MG63 (cell line): ENCODE measurements around the gene JCAD. TPM values are rescaled to one million over a fixed set of nuclear protein-coding genes. Genes with fewer than 3 reads are reported as not detected.
"Not testable (repeated sequence)": the region's sequence is repeated elsewhere in the genome, so short reads cannot be mapped to it uniquely, and the experiment has no call there.

Source experiments
- DNase-seq: peaks from one replicate; pipeline ENCODE4 v3.0.0-alpha.2; 2020
- H3K27me3 ChIP-seq: fragments of 250-450 bp; sonication (Bioruptor Pico); 2 replicates; pipeline ENCODE4 v1.5.1; 2020; ENCODE audit warnings: mild to moderate bottlenecking, moderate library complexity
- H3K36me3 ChIP-seq: fragments of 250-450 bp; sonication (Bioruptor Pico); 2 replicates; pipeline ENCODE4 v1.5.1; 2020; ENCODE audit warnings: mild to moderate bottlenecking, moderate library complexity
- H3K4me3 ChIP-seq: fragments of 250-450 bp; sonication (Bioruptor Pico); 2 replicates; pipeline ENCODE4 v1.5.1; 2020; ENCODE audit warnings: mild to moderate bottlenecking, moderate library complexity
- H3K9me3 ChIP-seq: fragments of 250-450 bp; sonication (Bioruptor Pico); 2 replicates; pipeline ENCODE4 v1.5.1; 2020; ENCODE audit warnings: mild to moderate bottlenecking, moderate library complexity
- total RNA-seq: library from RNA; depleted of rRNA; stranded (reverse); fragments of >200 nt; shearing (Covaris generic); gene quantifications from 2 replicates; pipeline ENCODE4 v1.2.3, GENCODE V29; 2014; ENCODE audit warnings: low replicate concordance

Gene JCAD
- total RNA-seq, 1 experiment from 2014 or later, result 5.8 TPM

DNA sequence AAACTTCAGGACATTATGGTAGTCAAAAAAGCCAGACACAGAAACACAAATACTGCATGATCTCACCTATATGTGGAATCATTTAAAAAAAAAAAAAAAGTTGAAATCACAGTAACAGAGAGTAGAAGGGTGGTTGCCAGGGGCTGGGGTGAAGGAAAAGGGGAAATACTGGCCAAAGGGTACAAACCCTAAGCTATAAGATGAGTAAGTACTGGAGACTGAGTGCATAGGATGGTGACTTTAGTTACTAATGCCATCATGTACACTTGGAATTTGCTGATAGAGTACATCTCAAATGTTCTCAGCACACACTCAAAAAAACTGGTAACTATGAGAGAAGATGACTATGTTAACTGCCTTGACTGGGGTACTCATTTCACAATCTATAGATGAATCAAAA, 39.9 kb downstream of the JCAD start:
- Histone ChIP-seq H3K9me3 (no peaks in the 10 kb centered on the region), H3K27me3 (no peaks in the 10 kb centered on the region), H3K36me3 (peaks cover 16% of the 10 kb centered on the region), H3K4me3 (no peak overlapping the region)
- no peak for DNase-seq

GRCh38 chr10:30018496-30018895, 40.9 kb downstream of the JCAD start:
- no peak overlapping the region for H3K4me3 ChIP-seq
- H3K9me3 ChIP-seq, result no peaks in the 10 kb centered on the region
- DNase-seq, result no peak
- peaks cover 14% of the 10 kb centered on the region for H3K36me3 ChIP-seq
- H3K27me3 ChIP-seq, result no peaks in the 10 kb centered on the region

DNA sequence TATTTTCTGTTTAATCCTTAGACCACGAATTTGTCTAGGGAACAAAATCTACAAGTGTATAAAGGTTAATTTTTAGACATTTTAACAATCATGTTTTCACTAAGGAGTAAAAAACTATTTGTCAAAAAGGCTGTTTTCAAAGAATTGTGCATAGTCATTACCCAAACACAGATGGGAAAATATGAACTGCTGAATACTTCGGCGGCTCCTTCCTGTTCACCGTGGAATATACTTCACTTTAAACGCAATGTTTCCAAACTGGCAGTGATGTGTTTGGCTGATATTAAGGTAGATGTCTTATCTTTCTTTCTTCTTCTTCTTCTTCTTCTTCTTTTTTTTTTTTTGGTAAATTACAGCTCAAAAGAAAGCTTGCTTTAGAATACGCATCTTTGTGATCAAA, 41.4 kb downstream of the JCAD start:
- no peak for DNase-seq
- Histone ChIP-seq H3K4me3 (no peak overlapping the region), H3K9me3 (no peaks in the 10 kb centered on the region), H3K36me3 (peaks cover 14% of the 10 kb centered on the region), H3K27me3 (no peaks in the 10 kb centered on the region)

DNA sequence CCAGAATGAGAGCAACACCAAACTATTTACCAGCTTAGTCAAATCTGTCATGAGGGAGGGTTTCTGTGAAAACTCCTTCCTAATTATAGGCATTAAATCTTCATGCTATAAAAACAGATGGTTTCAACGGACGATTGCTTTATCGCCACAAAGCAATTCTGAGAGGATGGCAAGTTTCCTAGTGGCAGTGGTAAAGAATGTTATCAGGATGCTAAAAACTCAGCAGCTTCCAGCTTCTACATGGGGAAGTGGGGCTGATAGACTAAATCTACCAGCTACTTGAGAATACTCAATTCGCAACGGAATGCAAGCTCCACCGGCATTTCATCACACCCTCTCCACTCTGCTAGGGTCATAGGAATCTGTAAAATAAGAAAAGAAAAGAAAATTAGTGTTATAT, 41.8 kb downstream of the JCAD start:
- Histone ChIP-seq H3K27me3 (no peaks in the 10 kb centered on the region), H3K36me3 (peaks cover 14% of the 10 kb centered on the region), H3K4me3 (no peak overlapping the region), H3K9me3 (no peaks in the 10 kb centered on the region)
- DNase-seq, result no peak

- H3K4me3 ChIP-seq, result no peak overlapping the region
- no peaks in the 10 kb centered on the region for H3K27me3 ChIP-seq
- H3K9me3 ChIP-seq, result no peaks in the 10 kb centered on the region
- no peak for DNase-seq
- peaks cover 14% of the 10 kb centered on the region for H3K36me3 ChIP-seq
These were observed 44.9 kb downstream of the JCAD start for GRCh38 chr10:30014511-30014910.

- no peak for DNase-seq
- no peaks in the 10 kb centered on the region for H3K27me3 ChIP-seq
- peaks cover 14% of the 10 kb centered on the region for H3K36me3 ChIP-seq
- no peaks in the 10 kb centered on the region for H3K9me3 ChIP-seq
- H3K4me3 ChIP-seq, result no peak overlapping the region
These were observed 45.6 kb downstream of the JCAD start for GRCh38 chr10:30013757-30014156.

GRCh38 chr10:30011956-30012647, 47.3 kb downstream of the JCAD start:
- no peak overlapping the region for H3K4me3 ChIP-seq
- no peak for DNase-seq
- H3K27me3 ChIP-seq, result no peaks in the 10 kb centered on the region
- H3K36me3 ChIP-seq, result peaks cover 9% of the 10 kb centered on the region
- H3K9me3 ChIP-seq, result no peaks in the 10 kb centered on the region

DNA sequence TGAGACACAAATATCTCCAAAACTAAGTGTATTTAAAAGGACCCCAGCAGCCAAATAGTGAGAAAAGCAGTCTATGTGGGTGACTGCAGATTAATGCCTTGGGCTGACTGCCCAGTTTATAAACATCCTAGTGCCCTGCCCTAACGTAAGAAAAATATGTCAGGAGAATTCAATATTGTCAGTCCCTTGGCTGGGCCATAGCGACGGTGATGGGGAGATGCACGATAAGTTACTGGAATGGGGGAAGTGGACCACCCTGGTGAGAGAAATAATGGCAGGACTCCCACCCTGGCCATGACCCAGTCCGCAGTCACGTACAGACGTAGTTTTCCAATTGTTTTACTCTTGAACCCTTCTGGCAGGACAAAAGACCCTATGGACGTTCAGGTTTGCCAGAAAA, 48.0 kb downstream of the JCAD start:
- H3K9me3 ChIP-seq, result no peaks in the 10 kb centered on the region
- H3K27me3 ChIP-seq, result no peaks in the 10 kb centered on the region
- H3K36me3 ChIP-seq, result peaks cover 3% of the 10 kb centered on the region
- no peak overlapping the region for H3K4me3 ChIP-seq
- no peak for DNase-seq

DNA sequence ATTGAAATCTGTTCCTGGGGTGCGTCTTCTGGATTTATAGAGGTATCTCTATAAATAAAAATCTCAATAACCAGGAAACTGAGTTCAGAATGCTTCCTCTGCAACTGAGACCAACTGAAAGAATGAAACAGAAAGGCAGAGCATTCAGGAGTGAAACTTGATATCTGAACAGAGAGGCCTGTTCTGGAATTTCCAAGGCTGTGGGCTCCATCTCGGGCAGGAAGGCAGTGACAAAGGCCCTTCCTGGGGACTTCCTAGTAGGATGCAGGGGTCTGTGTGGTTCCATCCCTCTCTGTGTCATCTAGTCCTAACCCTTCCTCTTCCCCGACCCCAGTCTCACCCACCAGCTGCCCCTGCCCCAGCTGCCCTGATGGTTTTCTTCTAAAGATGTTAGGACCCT, 52.0 kb downstream of the JCAD start:
- no peak for DNase-seq
- Histone ChIP-seq H3K4me3 (no peak overlapping the region), H3K27me3 (no peaks in the 10 kb centered on the region), H3K9me3 (no peaks in the 10 kb centered on the region), H3K36me3 (no peaks in the 10 kb centered on the region)

DNA sequence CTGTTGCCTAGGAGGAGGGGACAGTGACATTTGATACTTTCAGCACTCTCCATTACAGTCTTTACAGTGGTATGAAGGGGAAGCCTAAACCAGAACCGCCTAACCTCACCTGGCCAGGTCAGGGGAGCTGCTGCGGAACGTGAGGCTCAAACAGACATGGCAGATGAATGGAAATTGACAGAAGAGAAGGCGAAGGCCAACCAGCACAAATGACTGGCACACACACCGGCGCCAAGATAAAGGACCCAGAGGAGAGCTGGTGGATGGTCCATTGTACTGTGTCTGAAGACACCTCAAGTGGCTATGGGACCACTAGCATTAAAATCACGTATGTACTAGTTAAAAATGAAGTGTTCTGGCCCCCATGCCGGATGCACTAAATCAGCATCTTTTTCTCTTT, 53.0 kb downstream of the JCAD start:
- H3K36me3 ChIP-seq, result no peaks in the 10 kb centered on the region
- no peak overlapping the region for H3K4me3 ChIP-seq
- no peaks in the 10 kb centered on the region for H3K9me3 ChIP-seq
- no peaks in the 10 kb centered on the region for H3K27me3 ChIP-seq
- no peak for DNase-seq

GRCh38 chr10:30005116-30005515, 54.3 kb downstream of the JCAD start:
- not testable (repeated sequence) for H3K36me3 ChIP-seq, DNase-seq, H3K4me3 ChIP-seq, H3K9me3 ChIP-seq, H3K27me3 ChIP-seq

DNA sequence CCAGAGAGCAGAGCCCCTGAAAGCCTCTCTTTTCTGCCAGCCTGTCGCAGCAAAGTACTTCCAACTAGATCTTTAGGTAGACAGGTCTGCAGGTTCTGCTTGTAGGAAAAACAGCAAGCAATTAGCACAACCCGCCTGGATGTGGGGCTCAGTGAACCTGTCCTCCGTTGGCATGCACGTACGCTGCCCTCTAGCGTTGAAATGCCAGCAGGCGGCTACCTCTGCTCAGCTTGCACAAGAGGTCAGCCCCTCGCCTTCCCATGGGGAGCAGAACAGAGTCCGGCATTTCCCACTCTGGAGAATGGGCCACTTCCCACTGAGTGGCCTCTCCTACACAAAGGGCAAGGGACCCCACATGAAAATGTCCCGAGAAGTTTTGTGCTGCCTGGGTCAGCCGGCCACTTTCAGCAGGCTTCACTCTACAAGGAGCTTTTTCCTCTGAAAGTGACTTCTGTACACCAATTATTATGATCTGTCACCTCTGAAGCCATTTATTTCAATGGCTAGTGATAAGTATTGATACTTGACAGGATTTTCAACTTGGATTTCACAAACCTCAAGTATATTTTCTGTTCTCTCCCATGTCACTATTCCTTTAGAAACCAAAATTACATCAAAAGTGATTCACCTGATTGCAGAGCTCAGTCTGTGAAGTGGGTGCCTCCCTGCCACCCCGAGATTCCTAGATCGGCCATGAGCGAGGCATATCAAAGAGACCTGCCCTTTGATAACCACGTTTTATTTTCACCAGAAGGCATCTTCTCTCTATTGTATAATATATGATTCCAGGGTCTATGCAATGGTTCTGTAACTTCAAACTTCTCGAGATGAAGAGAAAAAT, 56.7 kb downstream of the JCAD start:
- no peak overlapping the region for H3K4me3 ChIP-seq
- H3K36me3 ChIP-seq, result no peaks in the 10 kb centered on the region
- DNase-seq, result peak; percentile 73
- H3K9me3 ChIP-seq, result no peaks in the 10 kb centered on the region
- H3K27me3 ChIP-seq, result no peaks in the 10 kb centered on the region

GRCh38 chr10:30000802-30001571, 58.4 kb downstream of the JCAD start:
- no peaks in the 10 kb centered on the region for H3K9me3 ChIP-seq
- H3K4me3 ChIP-seq, result no peak overlapping the region
- no peaks in the 10 kb centered on the region for H3K36me3 ChIP-seq
- no peaks in the 10 kb centered on the region for H3K27me3 ChIP-seq
- peak; percentile 55 for DNase-seq

GRCh38 chr10:29998142-29998808, 61.1 kb downstream of the JCAD start:
- H3K9me3 ChIP-seq, result no peaks in the 10 kb centered on the region
- peak; percentile 64 for DNase-seq
- no peaks in the 10 kb centered on the region for H3K27me3 ChIP-seq
- H3K4me3 ChIP-seq, result no peak overlapping the region
- H3K36me3 ChIP-seq, result no peaks in the 10 kb centered on the region

GRCh38 chr10:29994811-29995210, 64.6 kb downstream of the JCAD start:
- Histone ChIP-seq H3K4me3 (no peak overlapping the region), H3K36me3 (no peaks in the 10 kb centered on the region), H3K27me3 (no peaks in the 10 kb centered on the region), H3K9me3 (no peaks in the 10 kb centered on the region)
- no peak for DNase-seq

DNA sequence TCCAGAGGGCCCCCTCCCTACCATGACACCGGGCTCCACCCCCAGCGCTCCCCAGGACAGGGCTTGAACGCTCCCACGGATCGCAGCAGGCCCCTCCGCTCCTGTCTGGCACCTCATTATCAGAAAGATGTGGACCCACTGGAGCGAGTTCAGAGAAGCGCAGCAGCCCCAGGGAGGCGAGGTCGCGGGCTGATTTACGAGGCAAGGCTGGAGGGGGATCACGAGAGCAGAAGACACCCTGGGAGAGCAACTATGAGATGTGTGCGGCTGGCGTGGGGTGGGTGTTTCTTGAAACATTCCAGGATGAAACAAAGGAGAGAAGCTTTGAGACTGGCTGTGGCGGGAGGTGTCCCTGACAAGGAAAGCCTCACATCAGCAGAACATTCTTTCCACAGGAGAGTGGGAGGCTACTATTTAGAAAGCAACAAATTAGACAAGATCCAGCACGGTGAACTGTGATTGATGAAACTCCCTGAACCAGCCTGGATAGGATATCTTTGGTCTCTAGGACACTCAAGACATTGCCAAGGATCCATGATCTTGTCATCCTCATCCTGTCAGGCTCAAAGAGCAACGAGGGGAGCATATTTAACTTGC, 66.0 kb downstream of the JCAD start:
- no peaks in the 10 kb centered on the region for H3K36me3 ChIP-seq
- DNase-seq, result no peak
- no peaks in the 10 kb centered on the region for H3K9me3 ChIP-seq
- H3K4me3 ChIP-seq, result no peak overlapping the region
- H3K27me3 ChIP-seq, result no peaks in the 10 kb centered on the region
